Urinary bladder (tissue), 4 donors: Measurements from ENCODE around the gene ENPEP. TPM values are rescaled to one million over a fixed set of nuclear protein-coding genes. Genes with fewer than 3 reads are reported as not detected.
"Not testable (repeated sequence)": the region's sequence is repeated elsewhere in the genome, so short reads cannot be mapped to it uniquely, and the experiment has no call there.

Experiments used
- DNase-seq: peaks from one replicate; pipeline ENCODE4 v3.0.0-alpha.2; 2015; ENCODE audit errors: extremely low spot score
- H3K27ac ChIP-seq: one replicate; pipeline ENCODE4 v1.5.1; 2013; ENCODE audit warnings: low read depth, mild to moderate bottlenecking, moderate library complexity
- H3K36me3 ChIP-seq: one replicate; pipeline ENCODE4 v1.6.1; 2013; ENCODE audit warnings: mild to moderate bottlenecking, moderate library complexity; ENCODE audit not compliant: insufficient read depth
- H3K4me1 ChIP-seq: one replicate; pipeline ENCODE4 v1.6.1; 2013; ENCODE audit warnings: mild to moderate bottlenecking, moderate library complexity; ENCODE audit not compliant: insufficient read depth
- H3K4me3 ChIP-seq: one replicate; pipeline ENCODE4 v1.5.1; 2013; ENCODE audit warnings: low read depth, low read length
- WGBS: extraction: QIAGEN DNeasy Blood & Tissue Kit; methylation state at CpG from one replicate; pipeline ENCODE4 v1.1.7; 2013; 5-methylcytosine and 5-hydroxymethylcytosine counted together
- polyA plus RNA-seq: library from polyadenylated mRNA; stranded (reverse); fragments of 200-250 nt; gene quantifications from one replicate; pipeline ENCODE4 v1.2.3, GENCODE V29; 2013
- total RNA-seq: library from RNA; depleted of rRNA; stranded (reverse); fragments of >200 nt; gene quantifications from one replicate; pipeline ENCODE4 v1.2.3, GENCODE V29; 2014
- donor health status: healthy with polysubstance abuse.
- donor health status: healthy.

The ENPEP gene
- total and polyA plus RNA-seq, 2 donors, result 2.0 to 45.6 TPM

- not testable (repeated sequence) for H3K27ac ChIP-seq, H3K36me3 ChIP-seq, H3K4me3 ChIP-seq, H3K4me1 ChIP-seq, DNase-seq
- WGBS, result 93% methylated on average over 2 of the region's 2 CpGs
Observed at GRCh38 chr4:110576696-110577095, 100.7 kb downstream of the ENPEP start.

- peak overlapping the region; percentile 7 for H3K4me3 ChIP-seq
- WGBS, result 12% methylated on average over 7 of the region's 7 CpGs
- H3K4me1 ChIP-seq, result no peaks in the 10 kb centered on the region
- no peaks in the 10 kb centered on the region for H3K36me3 ChIP-seq
- no peak overlapping the region for H3K27ac ChIP-seq
- DNase-seq, result no peak
Observed at GRCh38 chr4:110586131-110586850, 110.3 kb downstream of the ENPEP start.

GRCh38 chr4:110587666-110588285 is 111.8 kb downstream of the ENPEP start:
- DNase-seq, result no peak
- 96% methylated on average over 36 of the region's 36 CpGs for WGBS
- no peak overlapping the region for H3K27ac ChIP-seq
- no peak overlapping the region for H3K4me3 ChIP-seq
- no peaks in the 10 kb centered on the region for H3K36me3 ChIP-seq
- no peaks in the 10 kb centered on the region for H3K4me1 ChIP-seq

- DNase-seq, result no peak
- no peak overlapping the region for H3K4me3 ChIP-seq
Observed at GRCh38 chr4:110589297-110589696, 113.3 kb downstream of the ENPEP start.

GRCh38 chr4:110595583-110595982 is 119.6 kb downstream of the ENPEP start:
- WGBS, result 94% methylated on average over 1 of the region's 1 CpG
- DNase-seq, result no peak
- H3K36me3 ChIP-seq, result no peaks in the 10 kb centered on the region
- H3K4me3 ChIP-seq, result no peak overlapping the region
- H3K27ac ChIP-seq, result no peak overlapping the region
- H3K4me1 ChIP-seq, result no peaks in the 10 kb centered on the region

More at GRCh38 chr4:110589297-110589696, 113.3 kb downstream of the ENPEP start:
- H3K36me3 ChIP-seq, result no peaks in the 10 kb centered on the region
- no peak overlapping the region for H3K27ac ChIP-seq
- H3K4me1 ChIP-seq, result no peaks in the 10 kb centered on the region

- H3K36me3 ChIP-seq, result no peaks in the 10 kb centered on the region
- no peak overlapping the region for H3K4me3 ChIP-seq
- 94% methylated on average over 2 of the region's 2 CpGs for WGBS
- DNase-seq, result no peak
- H3K27ac ChIP-seq, result no peak overlapping the region
- no peaks in the 10 kb centered on the region for H3K4me1 ChIP-seq
Observed at GRCh38 chr4:110596431-110596830, 120.5 kb downstream of the ENPEP start.

GRCh38 chr4:110597582-110597981 is 121.6 kb downstream of the ENPEP start:
- no peaks in the 10 kb centered on the region for H3K36me3 ChIP-seq
- H3K4me1 ChIP-seq, result no peaks in the 10 kb centered on the region
- H3K4me3 ChIP-seq, result no peak overlapping the region
- H3K27ac ChIP-seq, result no peak overlapping the region
- DNase-seq, result no peak

GRCh38 chr4:110602061-110602460 is 126.1 kb downstream of the ENPEP start:
- WGBS, result 95% methylated on average over 2 of the region's 2 CpGs
- Histone ChIP-seq H3K36me3 (no peaks in the 10 kb centered on the region), H3K27ac (no peak overlapping the region), H3K4me1 (no peaks in the 10 kb centered on the region), H3K4me3 (no peak overlapping the region)
- DNase-seq, result no peak

- no peak overlapping the region for H3K27ac ChIP-seq
- H3K4me3 ChIP-seq, result no peak overlapping the region
- H3K36me3 ChIP-seq, result no peaks in the 10 kb centered on the region
- WGBS, result 93% methylated on average over 1 of the region's 1 CpG
- H3K4me1 ChIP-seq, result no peaks in the 10 kb centered on the region
- no peak for DNase-seq
Observed at GRCh38 chr4:110605077-110605476, 129.1 kb downstream of the ENPEP start.

- Histone ChIP-seq H3K4me1 (peaks cover 2% of the 10 kb centered on the region), H3K4me3 (no peak overlapping the region), H3K36me3 (no peaks in the 10 kb centered on the region), H3K27ac (no peak overlapping the region)
- 66% methylated on average over 6 of the region's 6 CpGs for WGBS
- no peak for DNase-seq
Observed at GRCh38 chr4:110609044-110609750, 133.2 kb downstream of the ENPEP start.

GRCh38 chr4:110610620-110610939 is 134.6 kb downstream of the ENPEP start:
- H3K4me3 ChIP-seq, result no peak overlapping the region
- DNase-seq, result no peak
- no peak overlapping the region for H3K27ac ChIP-seq
- WGBS, result 73% methylated on average over 20 of the region's 20 CpGs
- peaks cover 2% of the 10 kb centered on the region for H3K4me1 ChIP-seq
- H3K36me3 ChIP-seq, result no peaks in the 10 kb centered on the region

GRCh38 chr4:110610940-110611831 is 135.2 kb downstream of the ENPEP start:
- Histone ChIP-seq H3K27ac (no peak overlapping the region), H3K4me3 (peak overlapping the region; percentile 31), H3K36me3 (no peaks in the 10 kb centered on the region), H3K4me1 (peaks cover 2% of the 10 kb centered on the region)
- no peak for DNase-seq
- 44% methylated on average over 54 of the region's 54 CpGs for WGBS

- DNase-seq, result no peak
- Histone ChIP-seq H3K27ac (no peak overlapping the region), H3K4me1 (peaks cover 2% of the 10 kb centered on the region), H3K36me3 (no peaks in the 10 kb centered on the region), H3K4me3 (peak overlapping the region; percentile 31)
- 55% methylated on average over 30 of the region's 30 CpGs for WGBS
Observed at GRCh38 chr4:110611968-110612447, 136.1 kb downstream of the ENPEP start.
